Esophagus muscularis mucosa (tissue), 4 donors: ENCODE data around the gene TMEM87B. TPM values are rescaled to one million over a fixed set of nuclear protein-coding genes. Genes with fewer than 3 reads are reported as not detected.
"Not testable (repeated sequence)": the region's sequence is repeated elsewhere in the genome, so short reads cannot be mapped to it uniquely, and the experiment has no call there.

Experiments used
- DNase-seq: peaks from one replicate; pipeline ENCODE4 v3.0.0-alpha.2; 2017; ENCODE audit errors: extremely low spot score
- H3K27ac ChIP-seq, 4 donors: fragments of 200-600 bp; sonication (generic); replicated peaks in 1 of 4; 1 replicate in 3 of 4; 2 replicates in 1 of 4; pipeline ENCODE4 v1.5.1; 2016 to 2019; ENCODE audit warnings: mild to moderate bottlenecking in 1 of 4
- H3K27me3 ChIP-seq, 4 donors: fragments of 200-600 bp; sonication (generic); one replicate each; pipeline versions ENCODE4 v1.5.1 to v1.6.0; 2016 to 2019
- H3K36me3 ChIP-seq, 4 donors: fragments of 200-600 bp; sonication (generic); one replicate each; pipeline ENCODE4 v1.5.1; 2016 to 2019
- H3K4me1 ChIP-seq, 4 donors: fragments of 200-600 bp; sonication (generic); one replicate each; pipeline ENCODE4 v1.5.1; 2016 to 2019
- H3K4me3 ChIP-seq, 4 donors: fragments of 200-600 bp; sonication (generic); 1 replicate in 2 of 4; 2 replicates in 2 of 4; pipeline ENCODE4 v1.5.1; 2016 to 2019; ENCODE audit warnings: mild to moderate bottlenecking in 4 of 4, moderate library complexity in 1 of 4
- H3K9me3 ChIP-seq, 4 donors: fragments of 200-600 bp; sonication (generic); 1 replicate in 3 of 4; 2 replicates in 1 of 4; pipeline ENCODE4 v1.5.1; 2016 to 2019
- CTCF ChIP-seq, 3 experiments: fragments of 200-600 bp in 2 of 3; fragments of 450-650 bp in 1 of 3; sonication (generic) in 2 of 3; IDR thresholded peaks; one replicate each; pipeline ENCODE4 v1.5.1; 2017 to 2019; ENCODE audit warnings: antibody characterized with exemption in 3 of 3, mild to moderate bottlenecking in 2 of 3, moderate library complexity in 1 of 3
- EP300 ChIP-seq: sonication (generic); formaldehyde crosslinking; IDR thresholded peaks from one replicate; pipeline ENCODE4 v1.6.1; 2017; ENCODE audit warnings: antibody characterized with exemption
- POLR2A ChIP-seq: fragments of 450-650 bp; IDR thresholded peaks from one replicate; pipeline ENCODE4 v1.6.1; 2017; ENCODE audit warnings: antibody characterized with exemption, moderate library complexity, mild to moderate bottlenecking, low read depth
- POLR2AphosphoS5 ChIP-seq, 2 donors: sonication (generic); formaldehyde crosslinking; IDR thresholded peaks; one replicate each; pipeline ENCODE4 v1.6.1; 2017; ENCODE audit warnings: antibody characterized with exemption in 2 of 2
- WGBS: methylation state at CpG from one replicate; pipeline ENCODE4 v1.1.5; 2018; 5-methylcytosine and 5-hydroxymethylcytosine counted together
- intact Hi-C: fragments of 100-400 bp; cut with DNase I; formaldehyde crosslinking; loops from one replicate; pipeline ENCODE4 v1.15.1; 2023
- total RNA-seq, 4 donors: library from RNA; depleted of rRNA; stranded (reverse); fragments of >200 nt; gene quantifications; one replicate each; pipeline versions ENCODE4 v1.1.0 to v1.2.1, GENCODE V29; 2016

TMEM87B gene
- total RNA-seq, 4 donors from 2014 or later, result 13.7 to 21.8 (median 14.9) TPM

GRCh38 chr2:112065966-112066365, 10.9 kb downstream of the TMEM87B start:
- no peak for TF ChIP-seq EP300
- no peak for TF ChIP-seq POLR2A
- no peak for TF ChIP-seq POLR2AphosphoS5 (IDR thresholded peaks at IDR 0.05)
- TF ChIP-seq CTCF (IDR thresholded peaks at IDR 0.05), result no peak
- peaks cover 8 to 91% (median 69%) of the 10 kb centered on the region in 4 donors for H3K36me3 ChIP-seq
- peaks cover 0 to 4% (median 0%) of the 10 kb centered on the region in 4 donors for H3K4me1 ChIP-seq
- H3K4me3 ChIP-seq, result no peak overlapping the region
- intact Hi-C loops, result no loop called here
- no peak for DNase-seq
- no peaks in the 10 kb centered on the region for H3K27me3 ChIP-seq
- H3K27ac ChIP-seq, result no peak overlapping the region
- H3K9me3 ChIP-seq, result no peaks in the 10 kb centered on the region
- 81% methylated on average over 1 of the region's 1 CpG for WGBS

GRCh38 chr2:112069794-112070193, 14.7 kb downstream of the TMEM87B start:
- intact Hi-C loops, DNase-seq, H3K27me3 ChIP-seq, H3K4me1 ChIP-seq, H3K4me3 ChIP-seq, H3K9me3 ChIP-seq, H3K27ac ChIP-seq: not testable (repeated sequence)
- peaks cover 14 to 83% (median 54%) of the 10 kb centered on the region in 4 donors for H3K36me3 ChIP-seq

- intact Hi-C loops, result no loop called here
- WGBS, result 98% methylated on average over 3 of the region's 3 CpGs
Observed at GRCh38 chr2:112073875-112074274, 18.8 kb downstream of the TMEM87B start.

GRCh38 chr2:112074506-112074905, 19.4 kb downstream of the TMEM87B start:
- no peak overlapping the region for H3K4me3 ChIP-seq
- intact Hi-C loops, result no loop called here
- TF ChIP-seq CTCF (IDR thresholded peaks at IDR 0.05) (no peak), POLR2AphosphoS5 (IDR thresholded peaks at IDR 0.05) (no peak), POLR2A (no peak), EP300 (no peak)
- no peaks in the 10 kb centered on the region for H3K27me3 ChIP-seq
- H3K27ac ChIP-seq, result no peak overlapping the region
- H3K4me1 ChIP-seq, result peaks cover 0 to 11% (median 5%) of the 10 kb centered on the region in 4 donors
- H3K9me3 ChIP-seq, result no peaks in the 10 kb centered on the region
- peaks cover 10 to 63% (median 30%) of the 10 kb centered on the region in 4 donors for H3K36me3 ChIP-seq
- 49% methylated on average over 1 of the region's 1 CpG for WGBS
- DNase-seq, result no peak

More at GRCh38 chr2:112073875-112074274, 18.8 kb downstream of the TMEM87B start:
- DNase-seq, result no peak
- Histone ChIP-seq H3K9me3 (no peaks in the 10 kb centered on the region), H3K4me3 (no peak overlapping the region), H3K4me1 (peaks cover 0 to 11% (median 5%) of the 10 kb centered on the region in 4 donors), H3K27ac (no peak overlapping the region), H3K27me3 (no peaks in the 10 kb centered on the region), H3K36me3 (peaks cover 14 to 64% (median 32%) of the 10 kb centered on the region in 4 donors)
- TF ChIP-seq EP300 (no peak), POLR2A (no peak), POLR2AphosphoS5 (IDR thresholded peaks at IDR 0.05) (no peak), CTCF (IDR thresholded peaks at IDR 0.05) (no peak)

- Histone ChIP-seq H3K27ac (peak overlapping the region in 1 of 4 donors; percentile 31), H3K36me3 (peaks cover 5 to 56% (median 25%) of the 10 kb centered on the region in 4 donors), H3K4me3 (no peak overlapping the region), H3K9me3 (no peaks in the 10 kb centered on the region), H3K4me1 (peaks cover 0 to 11% (median 5%) of the 10 kb centered on the region in 4 donors), H3K27me3 (no peaks in the 10 kb centered on the region)
- 83% methylated on average over 8 of the region's 8 CpGs for WGBS
- TF ChIP-seq CTCF (IDR thresholded peaks at IDR 0.05) (no peak), POLR2A (no peak), POLR2AphosphoS5 (IDR thresholded peaks at IDR 0.05) (no peak), EP300 (no peak)
- intact Hi-C loops, result no loop called here
- DNase-seq, result no peak
Observed at GRCh38 chr2:112075490-112076260, 20.6 kb downstream of the TMEM87B start.
